SW480 (cell line): ENCODE measurements around the gene DUS2.
A peak's percentile ranks its signal among the peaks of the same experiment; 100 is the strongest.
"Not testable (repeated sequence)": the region's sequence is repeated elsewhere in the genome, so short reads cannot be mapped to it uniquely, and the experiment has no call there.

Experiments used
- DNase-seq: peaks from one replicate; pipeline ENCODE4 v3.0.0-alpha.2; 2016; ENCODE audit warnings: low spot score

DUS2 gene

GRCh38 chr16:68091380-68092261, 68.5 kb downstream of the DUS2 start:
- DNase-seq, result no peak

GRCh38 chr16:68092275-68092674, 69.2 kb downstream of the DUS2 start:
- DNase-seq, result not testable (repeated sequence)

GRCh38 chr16:68093816-68094613, 70.9 kb downstream of the DUS2 start:
- no peak for DNase-seq

- DNase-seq, result no peak
These were observed 71.5 kb downstream of the DUS2 start for GRCh38 chr16:68094614-68094934.

- no peak for DNase-seq
These were observed 73.4 kb downstream of the DUS2 start for GRCh38 chr16:68096491-68096890.

- DNase-seq, result no peak
These were observed 74.0 kb downstream of the DUS2 start for GRCh38 chr16:68097088-68097487.

- DNase-seq, result no peak
These were observed 74.8 kb downstream of the DUS2 start for GRCh38 chr16:68097895-68098294.

GRCh38 chr16:68100488-68100887, 77.4 kb downstream of the DUS2 start:
- DNase-seq, result no peak

- no peak for DNase-seq
These were observed 82.5 kb downstream of the DUS2 start for GRCh38 chr16:68105611-68106010.

GRCh38 chr16:68107230-68107928, 84.3 kb downstream of the DUS2 start:
- not testable (repeated sequence) for DNase-seq

GRCh38 chr16:68109156-68109555, 86.1 kb downstream of the DUS2 start:
- not testable (repeated sequence) for DNase-seq

GRCh38 chr16:68110611-68111010, 87.5 kb downstream of the DUS2 start:
- DNase-seq, result not testable (repeated sequence)

GRCh38 chr16:68111379-68111778, 88.3 kb downstream of the DUS2 start:
- no peak for DNase-seq

GRCh38 chr16:68113059-68113761, 90.1 kb downstream of the DUS2 start:
- DNase-seq, result peak; percentile 59

GRCh38 chr16:68113765-68114240, 90.7 kb downstream of the DUS2 start:
- no peak for DNase-seq

GRCh38 chr16:68114939-68115338, 91.9 kb downstream of the DUS2 start:
- DNase-seq, result not testable (repeated sequence)

GRCh38 chr16:68115851-68116250, 92.8 kb downstream of the DUS2 start:
- DNase-seq, result no peak

GRCh38 chr16:68116256-68116867, 93.3 kb downstream of the DUS2 start:
- DNase-seq, result no peak

- no peak for DNase-seq
These were observed 94.8 kb downstream of the DUS2 start for GRCh38 chr16:68117884-68118283.

- not testable (repeated sequence) for DNase-seq
These were observed 95.9 kb downstream of the DUS2 start for GRCh38 chr16:68118954-68119353.

- DNase-seq, result not testable (repeated sequence)
These were observed 97.4 kb downstream of the DUS2 start for GRCh38 chr16:68120496-68120895.
